ENCODE measurements around the gene IL6ST.
"Not testable (repeated sequence)": the region's sequence is repeated elsewhere in the genome, so short reads cannot be mapped to it uniquely, and the experiment has no call there.

The IL6ST gene

GRCh38 chr5:56003179-56003578, 8.4 kb upstream of the IL6ST start:
- ChIA-PET CTCF (interaction anchor here (1.0 kb wide), 1 partner anchor 67 kb away, joined by 3 read pairs; no protein-coding TSS in a partner anchor), POLR2A (no interaction called here)
- no peak for DNase-seq (ENCODE audit: extremely low spot score)
- TF ChIP-seq FOXM1 (IDR thresholded peaks at IDR 0.05; ENCODE audit: borderline replicate concordance) (no peak), ARNT (IDR thresholded peaks at IDR 0.05) (no peak), BHLHE40 (IDR thresholded peaks at IDR 0.05; ENCODE audit: borderline replicate concordance) (no peak), SUZ12 (IDR thresholded peaks at IDR 0.05) (no peak), NFRKB (IDR thresholded peaks at IDR 0.05) (no peak), TARDBP (IDR thresholded peaks at IDR 0.05) (no peak), ELF4 (IDR thresholded peaks at IDR 0.05) (no peak), CTBP1 (IDR thresholded peaks at IDR 0.05; ENCODE audit: borderline replicate concordance) (no peak), LEF1 (IDR thresholded peaks at IDR 0.05; ENCODE audit: borderline replicate concordance) (no peak), ZNF384 (IDR thresholded peaks at IDR 0.05) (no peak), FOXK2 (IDR thresholded peaks at IDR 0.05) (no peak), L3MBTL2 (conservative IDR thresholded peaks at IDR 0.05) (no peak), FOXA1 (IDR thresholded peaks at IDR 0.05) (no peak)

- ChIA-PET CTCF (interaction anchor here (1.0 kb wide), 1 partner anchor 66 kb away, joined by 3 read pairs; no protein-coding TSS in a partner anchor), POLR2A (no interaction called here)
- TF ChIP-seq L3MBTL2 (conservative IDR thresholded peaks at IDR 0.05) (no peak), FOXM1 (IDR thresholded peaks at IDR 0.05; ENCODE audit: borderline replicate concordance) (no peak), SUZ12 (IDR thresholded peaks at IDR 0.05) (no peak), HDGF (IDR thresholded peaks at IDR 0.05; ENCODE audit: borderline replicate concordance) (no peak), SP1 (IDR thresholded peaks at IDR 0.05) (no peak), FOXA1 (IDR thresholded peaks at IDR 0.05) (no peak), TARDBP (IDR thresholded peaks at IDR 0.05) (no peak), PKNOX1 (IDR thresholded peaks at IDR 0.05) (no peak), CTBP1 (IDR thresholded peaks at IDR 0.05; ENCODE audit: borderline replicate concordance) (no peak), FOXK2 (IDR thresholded peaks at IDR 0.05) (no peak), ARNT (IDR thresholded peaks at IDR 0.05) (no peak), NFRKB (IDR thresholded peaks at IDR 0.05) (no peak), BHLHE40 (IDR thresholded peaks at IDR 0.05; ENCODE audit: borderline replicate concordance) (no peak), ELF4 (IDR thresholded peaks at IDR 0.05) (no peak), ZNF384 (IDR thresholded peaks at IDR 0.05) (no peak)
- DNase-seq (ENCODE audit: extremely low spot score): no peak
These were observed 7.5 kb upstream of the IL6ST start for GRCh38 chr5:56002303-56002702.

GRCh38 chr5:56000221-56000620, 5.5 kb upstream of the IL6ST start:
- CTCF ChIA-PET; DNase-seq (ENCODE audit: extremely low spot score); POLR2A ChIA-PET: not testable (repeated sequence)

GRCh38 chr5:55998966-55999365, 4.2 kb upstream of the IL6ST start:
- DNase-seq (ENCODE audit: extremely low spot score): no peak
- TF ChIP-seq LEF1 (IDR thresholded peaks at IDR 0.05; ENCODE audit: borderline replicate concordance) (no peak), HDGF (IDR thresholded peaks at IDR 0.05; ENCODE audit: borderline replicate concordance) (no peak), ZNF384 (IDR thresholded peaks at IDR 0.05) (no peak), FOXM1 (IDR thresholded peaks at IDR 0.05; ENCODE audit: borderline replicate concordance) (no peak), SUZ12 (IDR thresholded peaks at IDR 0.05) (no peak), ELF4 (IDR thresholded peaks at IDR 0.05) (no peak), FOXK2 (IDR thresholded peaks at IDR 0.05) (no peak), L3MBTL2 (conservative IDR thresholded peaks at IDR 0.05) (no peak), ARNT (IDR thresholded peaks at IDR 0.05) (no peak), CTBP1 (IDR thresholded peaks at IDR 0.05; ENCODE audit: borderline replicate concordance) (no peak), FOXA1 (IDR thresholded peaks at IDR 0.05) (no peak), NFRKB (IDR thresholded peaks at IDR 0.05) (no peak), BHLHE40 (IDR thresholded peaks at IDR 0.05; ENCODE audit: borderline replicate concordance) (no peak), SP1 (IDR thresholded peaks at IDR 0.05) (no peak), TARDBP (IDR thresholded peaks at IDR 0.05) (no peak), PKNOX1 (IDR thresholded peaks at IDR 0.05) (no peak)
- ChIA-PET CTCF (no interaction called here), POLR2A (no interaction called here)

- ChIA-PET POLR2A (no interaction called here), CTCF (no interaction called here)
- no peak for DNase-seq (ENCODE audit: extremely low spot score)
These were observed 3.1 kb upstream of the IL6ST start for GRCh38 chr5:55997742-55998351.

More at GRCh38 chr5:55997742-55998351, 3.1 kb upstream of the IL6ST start:
- no peak for TF ChIP-seq FOXA1 (IDR thresholded peaks at IDR 0.05)
- TF ChIP-seq BHLHE40 (IDR thresholded peaks at IDR 0.05; ENCODE audit: borderline replicate concordance): no peak
- no peak for TF ChIP-seq L3MBTL2 (conservative IDR thresholded peaks at IDR 0.05)
- no peak for TF ChIP-seq SUZ12 (IDR thresholded peaks at IDR 0.05)
- no peak for TF ChIP-seq SP1 (IDR thresholded peaks at IDR 0.05)
- TF ChIP-seq ZNF384 (IDR thresholded peaks at IDR 0.05): no peak
- no peak for TF ChIP-seq CTBP1 (IDR thresholded peaks at IDR 0.05; ENCODE audit: borderline replicate concordance)
- no peak for TF ChIP-seq PKNOX1 (IDR thresholded peaks at IDR 0.05)
- TF ChIP-seq NFRKB (IDR thresholded peaks at IDR 0.05): no peak
- TF ChIP-seq HDGF (IDR thresholded peaks at IDR 0.05; ENCODE audit: borderline replicate concordance): no peak
- no peak for TF ChIP-seq ARNT (IDR thresholded peaks at IDR 0.05)
- no peak for TF ChIP-seq LEF1 (IDR thresholded peaks at IDR 0.05; ENCODE audit: borderline replicate concordance)
- TF ChIP-seq FOXK2 (IDR thresholded peaks at IDR 0.05): no peak
- no peak for TF ChIP-seq TARDBP (IDR thresholded peaks at IDR 0.05)
- TF ChIP-seq ELF4 (IDR thresholded peaks at IDR 0.05): no peak
- no peak for TF ChIP-seq FOXM1 (IDR thresholded peaks at IDR 0.05; ENCODE audit: borderline replicate concordance)
